Measurements from ENCODE around the gene COL1A2. TPM values are rescaled to one million over a fixed set of nuclear protein-coding genes. Genes with fewer than 3 reads are reported as not detected.

COL1A2 gene
- polyA plus RNA-seq, 3 donors = 651 to 746 (median 703) TPM

GRCh38 chr7:94409200-94409948, 14.7 kb downstream of the COL1A2 start:
- DNase-seq (ENCODE audit: low read depth in 3 of 3, low spot score in 2 of 3) = no peak

- DNase-seq (ENCODE audit: low read depth in 3 of 3, low spot score in 2 of 3) = no peak
Measured at GRCh38 chr7:94410413-94411187, 15.9 kb downstream of the COL1A2 start.

- DNase-seq (ENCODE audit: low read depth in 3 of 3, low spot score in 2 of 3) = no peak
Measured at GRCh38 chr7:94411188-94411466, 16.4 kb downstream of the COL1A2 start.

- no peak for DNase-seq (ENCODE audit: low read depth in 3 of 3, low spot score in 2 of 3)
Measured at GRCh38 chr7:94412762-94413322, 18.1 kb downstream of the COL1A2 start.

- no peak for DNase-seq (ENCODE audit: low read depth in 3 of 3, low spot score in 2 of 3)
Measured at GRCh38 chr7:94414481-94414880, 19.8 kb downstream of the COL1A2 start.

- DNase-seq (ENCODE audit: low read depth in 3 of 3, low spot score in 2 of 3) = no peak
Measured at GRCh38 chr7:94414980-94415379, 20.3 kb downstream of the COL1A2 start.

- DNase-seq (ENCODE audit: low read depth in 3 of 3, low spot score in 2 of 3) = no peak
Measured at GRCh38 chr7:94417306-94417705, 22.6 kb downstream of the COL1A2 start.

- no peak for DNase-seq (ENCODE audit: low read depth in 3 of 3, low spot score in 2 of 3)
Measured at GRCh38 chr7:94417901-94418300, 23.2 kb downstream of the COL1A2 start.

GRCh38 chr7:94418851-94419250, 24.2 kb downstream of the COL1A2 start:
- no peak for DNase-seq (ENCODE audit: low read depth in 3 of 3, low spot score in 2 of 3)

GRCh38 chr7:94420328-94420727, 25.6 kb downstream of the COL1A2 start:
- DNase-seq (ENCODE audit: low read depth in 3 of 3, low spot score in 2 of 3) = no peak

GRCh38 chr7:94421681-94422080, 27.0 kb downstream of the COL1A2 start:
- DNase-seq (ENCODE audit: low read depth in 3 of 3, low spot score in 2 of 3) = no peak

GRCh38 chr7:94422136-94422535, 27.4 kb downstream of the COL1A2 start:
- no peak for DNase-seq (ENCODE audit: low read depth in 3 of 3, low spot score in 2 of 3)

- DNase-seq (ENCODE audit: low read depth in 3 of 3, low spot score in 2 of 3) = no peak
Measured at GRCh38 chr7:94422827-94423460, 28.2 kb downstream of the COL1A2 start.

- no peak for DNase-seq (ENCODE audit: low read depth in 3 of 3, low spot score in 2 of 3)
Measured at GRCh38 chr7:94423863-94424735, 29.4 kb downstream of the COL1A2 start.

GRCh38 chr7:94425546-94425945, 30.9 kb downstream of the COL1A2 start:
- DNase-seq (ENCODE audit: low read depth in 3 of 3, low spot score in 2 of 3) = no peak

GRCh38 chr7:94426980-94427875, 32.5 kb downstream of the COL1A2 start:
- DNase-seq (ENCODE audit: low read depth in 3 of 3, low spot score in 2 of 3) = no peak

GRCh38 chr7:94429153-94429552, 34.5 kb downstream of the COL1A2 start:
- no peak for DNase-seq (ENCODE audit: low read depth in 3 of 3, low spot score in 2 of 3)

GRCh38 chr7:94431176-94431575, 36.5 kb downstream of the COL1A2 start:
- DNase-seq (ENCODE audit: low read depth in 3 of 3, low spot score in 2 of 3) = no peak

- DNase-seq (ENCODE audit: low read depth in 3 of 3, low spot score in 2 of 3) = no peak
Measured at GRCh38 chr7:94431619-94432280, 37.1 kb downstream of the COL1A2 start.

Measured in right renal cortex interstitium (tissue), 3 donors.